HG02973 (cell line): ENCODE results near the gene CHCT1.
"Not testable (repeated sequence)": the region's sequence is repeated elsewhere in the genome, so short reads cannot be mapped to it uniquely, and the experiment has no call there.

Experiments
- ATAC-seq: cut with Tn5 transposase; IDR thresholded peaks from one replicate; pipeline ENCODE4 v1.9.1; 2021; ENCODE audit warnings: moderate library complexity; ENCODE audit not compliant: unreplicated experiment

CHCT1 gene

GRCh38 chr17:60398227-60398959 is 23.9 kb upstream of the CHCT1 start:
- ATAC-seq, result peak; percentile 54

GRCh38 chr17:60401819-60402218 is 20.5 kb upstream of the CHCT1 start:
- no peak for ATAC-seq

GRCh38 chr17:60403523-60403810 is 18.8 kb upstream of the CHCT1 start:
- no peak for ATAC-seq

GRCh38 chr17:60403962-60404361 is 18.3 kb upstream of the CHCT1 start:
- ATAC-seq, result no peak

GRCh38 chr17:60406887-60407286 is 15.4 kb upstream of the CHCT1 start:
- ATAC-seq, result no peak

- ATAC-seq, result no peak
Observed at GRCh38 chr17:60410001-60410400, 12.3 kb upstream of the CHCT1 start.

- no peak for ATAC-seq
Observed at GRCh38 chr17:60412701-60413100, 9.6 kb upstream of the CHCT1 start.

GRCh38 chr17:60415146-60415545 is 7.1 kb upstream of the CHCT1 start:
- no peak for ATAC-seq

GRCh38 chr17:60416368-60416925 is 5.8 kb upstream of the CHCT1 start:
- ATAC-seq, result no peak

GRCh38 chr17:60419003-60419402 is 3.3 kb upstream of the CHCT1 start:
- ATAC-seq, result not testable (repeated sequence)

GRCh38 chr17:60419875-60420274 is 2.4 kb upstream of the CHCT1 start:
- ATAC-seq, result not testable (repeated sequence)

- peak; percentile 80 for ATAC-seq
Observed at GRCh38 chr17:60421273-60422161, 772 bp upstream of the CHCT1 start.

- ATAC-seq, result no peak
Observed at GRCh38 chr17:60423865-60424264, 1.6 kb downstream of the CHCT1 start.

- no peak for ATAC-seq
Observed at GRCh38 chr17:60425626-60426025, 3.3 kb downstream of the CHCT1 start.

- ATAC-seq, result no peak
Observed at GRCh38 chr17:60426596-60426995, 4.3 kb downstream of the CHCT1 start.

GRCh38 chr17:60428491-60428890 is 6.2 kb downstream of the CHCT1 start:
- not testable (repeated sequence) for ATAC-seq

- not testable (repeated sequence) for ATAC-seq
Observed at GRCh38 chr17:60430561-60430960, 8.3 kb downstream of the CHCT1 start.

GRCh38 chr17:60433021-60433997 is 11.0 kb downstream of the CHCT1 start:
- not testable (repeated sequence) for ATAC-seq

- ATAC-seq, result peak; percentile 62
Observed at GRCh38 chr17:60435244-60436167, 13.2 kb downstream of the CHCT1 start.

- no peak for ATAC-seq
Observed at GRCh38 chr17:60436676-60437075, 14.4 kb downstream of the CHCT1 start.
